Endothelial cell of umbilical vein (primary cell): Measurements from ENCODE around the gene KRTAP13-4. TPM values are rescaled to one million over a fixed set of nuclear protein-coding genes. Genes with fewer than 3 reads are reported as not detected.

Experiments used
- BruUV-seq: library from RNA; stranded (reverse); fragments of 400-500 nt; replicated peaks from 2 replicates; lab custom pipeline; 2021; lab: Mats Ljungman, UMichigan
- CTCF ChIA-PET: fragments of 300-600, 350-600 bp; sonication (Branson Sonifier 250); formaldehyde crosslinking; loops from one replicate; lab custom pipeline; 2021; ENCODE audit warnings: antibody characterized with exemption, inconsistent platforms; lab: Charles Lee
- POLR2A ChIA-PET: fragments of 300-600, 350-600 bp; sonication (Branson Sonifier 250); formaldehyde crosslinking; loops from one replicate; lab custom pipeline; 2021; ENCODE audit warnings: antibody characterized with exemption, inconsistent platforms; lab: Charles Lee
- DNase-seq: peaks from one replicate; pipeline ENCODE4 v3.0.0-alpha.2; 2011; ENCODE audit warnings: low read depth, low spot score
- FAIRE-seq: peaks from 2 replicates; lab custom pipeline; 2011; peaks lifted over from hg19 to GRCh38; lab: Jason Lieb, UNC
- H2AFZ ChIP-seq: 2 replicates; pipeline ENCODE4 v1.6.0; 2012; ENCODE audit warnings: low read depth, low read length, control low read depth, inconsistent platforms
- H3K27ac ChIP-seq: 2 replicates; pipeline ENCODE4 v1.5.1; 2011; ENCODE audit warnings: low read depth, mild to moderate bottlenecking, control low read depth, low read length, moderate library complexity; ENCODE audit not compliant: insufficient read depth
- H3K27me3 ChIP-seq, 2 experiments: 2 replicates each; pipeline versions ENCODE4 v1.6.0 to v1.6.1; 2011; ENCODE audit warnings: low read length in 2 of 2, mixed read lengths in 1 of 2; ENCODE audit not compliant: control insufficient read depth in 2 of 2, insufficient read depth in 2 of 2
- H3K36me3 ChIP-seq, 2 experiments: 2 replicates in 1 of 2; 3 replicates in 1 of 2; pipeline ENCODE4 v1.5.1; 2011; ENCODE audit warnings: low read length in 2 of 2, mild to moderate bottlenecking in 1 of 2, moderate library complexity in 1 of 2; ENCODE audit not compliant: control insufficient read depth in 2 of 2, insufficient read depth in 2 of 2; ENCODE audit errors: extremely low read depth in 1 of 2
- H3K4me1 ChIP-seq: 3 replicates; pipeline ENCODE4 v1.5.1; 2011; ENCODE audit warnings: mild to moderate bottlenecking, low read length; ENCODE audit not compliant: control insufficient read depth, insufficient read depth; ENCODE audit errors: extremely low read depth
- H3K4me2 ChIP-seq: 2 replicates; pipeline ENCODE4 v1.6.1; 2011; ENCODE audit warnings: low read length, control low read depth, mixed read lengths; ENCODE audit not compliant: insufficient read depth
- H3K4me3 ChIP-seq, 3 experiments: fragments of 200-600 bp in 1 of 3; sonication (generic), shearing (Covaris generic) in 1 of 3; replicated peaks in 1 of 3; 2 replicates each; pipeline ENCODE4 v1.5.1; 2011 to 2016; ENCODE audit warnings: control low read depth in 3 of 3, low read length in 3 of 3, mild to moderate bottlenecking in 2 of 3, inconsistent platforms in 1 of 3, low read depth in 1 of 3, moderate library complexity in 1 of 3; ENCODE audit not compliant: insufficient read depth in 1 of 3
- H3K79me2 ChIP-seq: 2 replicates; pipeline ENCODE4 v1.6.0; 2012; ENCODE audit warnings: low read length, inconsistent platforms; ENCODE audit not compliant: control insufficient read depth, insufficient read depth
- H3K9ac ChIP-seq: replicated peaks from 2 replicates; pipeline ENCODE3; 2011; ENCODE audit warnings: low read length, control low read depth; ENCODE audit not compliant: insufficient read depth; ENCODE audit errors: extremely low read depth
- H3K9me1 ChIP-seq: replicated peaks from 3 replicates; pipeline ENCODE4 v1.6.0; 2011; ENCODE audit warnings: mild to moderate bottlenecking, low read length; ENCODE audit not compliant: control insufficient read depth, insufficient read depth; ENCODE audit errors: extremely low read depth
- H3K9me3 ChIP-seq: replicated peaks from 2 replicates; pipeline ENCODE4 v1.5.1; 2012; ENCODE audit warnings: low read length, inconsistent platforms; ENCODE audit not compliant: control insufficient read depth, insufficient read depth
- H4K20me1 ChIP-seq: replicated peaks from 2 replicates; pipeline ENCODE3; 2011; ENCODE audit warnings: mild to moderate bottlenecking, low read length; ENCODE audit not compliant: control insufficient read depth, insufficient read depth; ENCODE audit errors: extremely low read depth
- EZH2 ChIP-seq: IDR thresholded peaks from 2 replicates; pipeline ENCODE4 v1.6.1; 2012; ENCODE audit warnings: borderline replicate concordance, low read depth, mild to moderate bottlenecking, moderate library complexity, low read length, inconsistent platforms; ENCODE audit not compliant: severe bottlenecking
- GATA2 ChIP-seq: IDR thresholded peaks from 2 replicates; pipeline ENCODE4 v1.7.0; 2011; ENCODE audit warnings: low read depth, mild to moderate bottlenecking, moderate library complexity, mixed read lengths, low read length; ENCODE audit not compliant: insufficient read length, insufficient read depth
- JUN ChIP-seq: IDR thresholded peaks from 2 replicates; pipeline ENCODE4 v1.6.1; 2011; ENCODE audit warnings: borderline replicate concordance, low read depth; ENCODE audit not compliant: insufficient read length, insufficient read depth
- POLR2A ChIP-seq: IDR thresholded peaks from 2 replicates; pipeline ENCODE4 v1.6.1; 2012; ENCODE audit warnings: low read depth, mild to moderate bottlenecking, control low read depth, low read length
- dilution Hi-C: fragments of 300-500 bp; cut with MboI; formaldehyde crosslinking; loops from one replicate; pipeline ENCODE4 v1.15.0; 2019; ENCODE audit warnings: low sequenced_read_pairs; ENCODE audit not compliant: extremely low pct_ligation_motif_present
- intact Hi-C: fragments of 100-400 bp; cut with micrococcal nuclease; formaldehyde crosslinking; loops from one replicate; pipeline ENCODE4 v1.10.0; 2022
- polyA plus RNA-seq, 4 experiments: library from polyadenylated mRNA; depleted of rRNA in 3 of 4; stranded (reverse) in 3 of 4; unstranded in 1 of 4; fragments of >200 nt; gene quantifications; 2 replicates each; pipeline versions ENCODE4 v1.2.1 to v1.2.3, GENCODE V29; 2011 to 2012; ENCODE audit warnings: missing spikeins in 1 of 4
- total RNA-seq: library from RNA; stranded (reverse); gene quantifications from 2 replicates; pipeline ENCODE4 v1.2.3, GENCODE V29; 2021
- TF ChIP-seq, protein P1 (sequence below), 2 donors: IDR thresholded peaks; 1 replicate in 1 of 2; 2 replicates in 1 of 2; pipeline ENCODE4 v1.5.1; 2011; ENCODE audit warnings: low read length in 2 of 2, mild to moderate bottlenecking in 2 of 2, moderate library complexity in 2 of 2, control low read depth in 1 of 2, inconsistent platforms in 1 of 2, low read depth in 1 of 2; ENCODE audit not compliant: insufficient read depth in 1 of 2; ENCODE audit errors: extremely low read depth in 1 of 2

The KRTAP13-4 gene
- total and polyA plus RNA-seq, 2 donors (not counting 3 experiments of a cell fraction or from before 2014, with no cell fraction given), result not detected

DNA sequence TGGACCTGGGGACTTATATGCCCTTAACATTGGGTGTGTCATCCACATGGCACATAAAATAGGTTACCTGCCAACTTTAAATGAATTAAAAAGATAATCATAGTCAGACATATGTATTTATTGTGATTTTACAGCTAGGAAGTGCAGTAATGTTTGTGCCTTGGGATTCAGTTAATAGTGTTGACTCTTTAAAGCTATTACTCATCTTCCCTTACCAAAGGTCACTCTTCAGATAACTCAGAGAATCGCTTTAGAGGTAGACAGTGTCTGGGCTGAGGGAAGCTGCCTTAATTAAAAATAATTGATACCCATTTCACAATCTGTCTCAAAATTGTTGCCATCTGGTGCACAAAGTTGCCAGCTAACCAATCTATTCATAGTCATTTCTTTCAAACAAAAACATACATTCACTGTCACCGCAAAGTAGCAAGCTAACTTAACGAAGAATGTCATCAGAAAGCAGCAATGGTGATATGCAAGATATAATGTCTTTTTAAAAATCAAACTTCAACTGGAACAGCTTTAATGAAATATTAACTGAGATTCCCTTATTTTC, 7.1 kb downstream of the KRTAP13-4 start:
- dilution Hi-C loops (no loop called here), intact Hi-C loops (no loop called here)
- FAIRE-seq, result no peak
- Histone ChIP-seq H3K4me1 (no peaks in the 10 kb centered on the region), H3K9me1 (no peaks in the 10 kb centered on the region), H3K79me2 (no peaks in the 10 kb centered on the region), H3K9ac (no peak overlapping the region), H3K4me3 (no peak overlapping the region), H3K36me3 (no peaks in the 10 kb centered on the region), H2AFZ (no peak overlapping the region), H3K9me3 (peaks cover 1% of the 10 kb centered on the region), H3K27me3 (no peaks in the 10 kb centered on the region), H3K27ac (no peak overlapping the region), H4K20me1 (no peaks in the 10 kb centered on the region), H3K4me2 (no peak overlapping the region)
- ChIA-PET CTCF (no interaction called here), POLR2A (no interaction called here)
- no TSS peak for BruUV-seq
- no peak for DNase-seq
- no peak for TF ChIP-seq EZH2
- TF ChIP-seq POLR2A, result no peak

GRCh38 chr21:30439975-30440374, 10.0 kb downstream of the KRTAP13-4 start, which contains the start of gene KRTAP15-1:
Gene KRTAP15-1, plus strand, starts transcription at chr21:30440275. Its CDS starts 53 bp downstream, at chr21:30440328.
- no peaks in the 10 kb centered on the region for H3K9me1 ChIP-seq
- H3K79me2 ChIP-seq, result no peaks in the 10 kb centered on the region
- no peak within 1 kb of the TSS for H3K27ac ChIP-seq
- H2AFZ ChIP-seq, result no peak within 1 kb of the TSS
- no peak for FAIRE-seq
- intact Hi-C loops, result no loop called here
- no peaks in the 10 kb centered on the region for H4K20me1 ChIP-seq
- POLR2A ChIA-PET, result no interaction called here
- H3K9ac ChIP-seq, result no peak within 1 kb of the TSS
- no peaks in the 10 kb centered on the region for H3K36me3 ChIP-seq
- BruUV-seq, result no TSS peak
- TF ChIP-seq, protein P1, sequence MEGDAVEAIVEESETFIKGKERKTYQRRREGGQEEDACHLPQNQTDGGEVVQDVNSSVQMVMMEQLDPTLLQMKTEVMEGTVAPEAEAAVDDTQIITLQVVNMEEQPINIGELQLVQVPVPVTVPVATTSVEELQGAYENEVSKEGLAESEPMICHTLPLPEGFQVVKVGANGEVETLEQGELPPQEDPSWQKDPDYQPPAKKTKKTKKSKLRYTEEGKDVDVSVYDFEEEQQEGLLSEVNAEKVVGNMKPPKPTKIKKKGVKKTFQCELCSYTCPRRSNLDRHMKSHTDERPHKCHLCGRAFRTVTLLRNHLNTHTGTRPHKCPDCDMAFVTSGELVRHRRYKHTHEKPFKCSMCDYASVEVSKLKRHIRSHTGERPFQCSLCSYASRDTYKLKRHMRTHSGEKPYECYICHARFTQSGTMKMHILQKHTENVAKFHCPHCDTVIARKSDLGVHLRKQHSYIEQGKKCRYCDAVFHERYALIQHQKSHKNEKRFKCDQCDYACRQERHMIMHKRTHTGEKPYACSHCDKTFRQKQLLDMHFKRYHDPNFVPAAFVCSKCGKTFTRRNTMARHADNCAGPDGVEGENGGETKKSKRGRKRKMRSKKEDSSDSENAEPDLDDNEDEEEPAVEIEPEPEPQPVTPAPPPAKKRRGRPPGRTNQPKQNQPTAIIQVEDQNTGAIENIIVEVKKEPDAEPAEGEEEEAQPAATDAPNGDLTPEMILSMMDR (IDR thresholded peaks at IDR 0.05; ENCODE audit: extremely low read depth in 1 of 2, insufficient read depth in 1 of 2, low read depth in 1 of 2, low read length in 2 of 2), result no peak
- TF ChIP-seq EZH2 (no peak), GATA2 (no peak), JUN (no peak)
- H3K4me2 ChIP-seq, result no peak within 1 kb of the TSS
- peaks cover 1% of the 10 kb centered on the region for H3K9me3 ChIP-seq
- CTCF ChIA-PET, result no interaction called here
- no peak within 1 kb of the TSS for H3K4me3 ChIP-seq
- H3K4me1 ChIP-seq, result no peaks in the 10 kb centered on the region
- no peak for DNase-seq
- no peaks in the 10 kb centered on the region for H3K27me3 ChIP-seq
- dilution Hi-C loops, result no loop called here
